Measurements from ENCODE around the gene CACNA2D1. TPM values are rescaled to one million over a fixed set of nuclear protein-coding genes. Genes with fewer than 3 reads are reported as not detected.
A peak's percentile ranks its signal among the peaks of the same experiment; 100 is the strongest.

The CACNA2D1 gene
- total RNA-seq, 1 experiment from 2014 or later, result 0.77 TPM

- no peak for ATAC-seq
- Histone ChIP-seq H3K36me3 (ENCODE audit: low read depth, low read length) (no peaks in the 10 kb centered on the region), H3K9me2 (replicated peaks; ENCODE audit: low read length) (no peaks in the 10 kb centered on the region), H3K4me1 (ENCODE audit: insufficient read depth, low read length) (no peaks in the 10 kb centered on the region; the same call in 1 of the 2 replicates), H3F3A (ENCODE audit: low read length, unreplicated experiment) (no peaks in the 10 kb centered on the region), H3K27me3 (ENCODE audit: low read length) (peaks cover 18% of the 10 kb centered on the region), H3K9ac (ENCODE audit: low read length) (no peak overlapping the region), H3K9me3 (ENCODE audit: low read length) (no peaks in the 10 kb centered on the region), H2AFZ (ENCODE audit: low read length) (no peak overlapping the region), H4K20me1 (ENCODE audit: low read length) (no peaks in the 10 kb centered on the region), H3K79me2 (ENCODE audit: low read length) (no peaks in the 10 kb centered on the region), H3K4me2 (ENCODE audit: low read length) (no peak overlapping the region), H3K4me3 (ENCODE audit: low read length) (no peak overlapping the region), H3K27ac (ENCODE audit: low read length) (no peak overlapping the region)
- TF ChIP-seq EZH2phosphoT487 (IDR thresholded peaks at IDR 0.05; ENCODE audit: borderline replicate concordance, low read length) (no peak), EZH2 (IDR thresholded peaks at IDR 0.05; ENCODE audit: low read length, unreplicated experiment) (no peak), CTCF (conservative IDR thresholded peaks at IDR 0.05; ENCODE audit: low read depth, low read length) (no peak)
- no peak for DNase-seq
- intact Hi-C loops (cut with micrococcal nuclease), result no loop called here
- BruUV-seq (replicated peaks), result no TSS peak
- ChIA-PET POLR2A (ENCODE audit: unreplicated experiment) (no interaction called here), CTCF (no interaction called here)
Observed at GRCh38 chr7:82152858-82153257, 290.7 kb downstream of the CACNA2D1 start.

- peaks cover 14% of the 10 kb centered on the region; the same call in 1 of the 2 replicates for H3K27me3 ChIP-seq (ENCODE audit: low read length)
- BruUV-seq (replicated peaks), result no TSS peak
- POLR2A ChIA-PET (ENCODE audit: unreplicated experiment), result interaction anchor here (0.6 kb wide), 1 partner anchor 134 kb away, joined by 5 read pairs; no protein-coding TSS in a partner anchor
- H3K36me3 ChIP-seq (ENCODE audit: low read depth, low read length), result no peaks in the 10 kb centered on the region
- H3K4me3 ChIP-seq (ENCODE audit: low read length), result no peak overlapping the region
- no peak for TF ChIP-seq EZH2phosphoT487 (IDR thresholded peaks at IDR 0.05; ENCODE audit: borderline replicate concordance, low read length)
- no peak for TF ChIP-seq CTCF (conservative IDR thresholded peaks at IDR 0.05; ENCODE audit: low read depth, low read length)
- TF ChIP-seq EZH2 (IDR thresholded peaks at IDR 0.05; ENCODE audit: low read length, unreplicated experiment), result no peak
- CTCF ChIA-PET, result interaction anchor here (0.6 kb wide), 1 partner anchor 677 kb away, joined by 5 read pairs; no protein-coding TSS in a partner anchor
- intact Hi-C loops (cut with micrococcal nuclease), result no loop called here
- no peak overlapping the region for H2AFZ ChIP-seq (ENCODE audit: low read length)
- no peak overlapping the region for H3K4me2 ChIP-seq (ENCODE audit: low read length)
- no peaks in the 10 kb centered on the region for H3K9me2 ChIP-seq (replicated peaks; ENCODE audit: low read length)
- DNase-seq (no peak), ATAC-seq (no peak)
- no peaks in the 10 kb centered on the region for H3K4me1 ChIP-seq (ENCODE audit: insufficient read depth, low read length)
- H4K20me1 ChIP-seq (ENCODE audit: low read length), result no peaks in the 10 kb centered on the region
- no peaks in the 10 kb centered on the region for H3F3A ChIP-seq (ENCODE audit: low read length, unreplicated experiment)
- no peaks in the 10 kb centered on the region for H3K9me3 ChIP-seq (ENCODE audit: low read length)
- H3K27ac ChIP-seq (ENCODE audit: low read length), result no peak overlapping the region
- no peaks in the 10 kb centered on the region for H3K79me2 ChIP-seq (ENCODE audit: low read length)
- H3K9ac ChIP-seq (ENCODE audit: low read length), result no peak overlapping the region
Observed at GRCh38 chr7:82146491-82146890, 297.1 kb downstream of the CACNA2D1 start.

GRCh38 chr7:82142263-82142864 lies 301.2 kb downstream of the CACNA2D1 start:
- no peaks in the 10 kb centered on the region for H3K4me1 ChIP-seq (ENCODE audit: insufficient read depth, low read length)
- no peak overlapping the region for H3K27ac ChIP-seq (ENCODE audit: low read length)
- H3K4me3 ChIP-seq (ENCODE audit: low read length), result no peak overlapping the region
- H3K9me3 ChIP-seq (ENCODE audit: low read length), result no peaks in the 10 kb centered on the region
- no peak overlapping the region for H2AFZ ChIP-seq (ENCODE audit: low read length)
- ChIA-PET POLR2A (ENCODE audit: unreplicated experiment) (no interaction called here), CTCF (interaction anchor here (0.5 kb wide), 1 partner anchor 104 kb away, joined by 4 read pairs; no protein-coding TSS in a partner anchor)
- H3K9me2 ChIP-seq (replicated peaks; ENCODE audit: low read length), result no peaks in the 10 kb centered on the region
- no TSS peak for BruUV-seq (replicated peaks)
- no peaks in the 10 kb centered on the region for H4K20me1 ChIP-seq (ENCODE audit: low read length)
- no peaks in the 10 kb centered on the region for H3K79me2 ChIP-seq (ENCODE audit: low read length)
- DNase-seq, result no peak
- H3F3A ChIP-seq (ENCODE audit: low read length, unreplicated experiment), result no peaks in the 10 kb centered on the region
- TF ChIP-seq CTCF (conservative IDR thresholded peaks at IDR 0.05; ENCODE audit: low read depth, low read length), result no peak
- TF ChIP-seq EZH2phosphoT487 (IDR thresholded peaks at IDR 0.05; ENCODE audit: borderline replicate concordance, low read length), result no peak
- no peak for TF ChIP-seq EZH2 (IDR thresholded peaks at IDR 0.05; ENCODE audit: low read length, unreplicated experiment)
- intact Hi-C loops (cut with micrococcal nuclease), result no loop called here
- H3K4me2 ChIP-seq (ENCODE audit: low read length), result no peak overlapping the region
- H3K36me3 ChIP-seq (ENCODE audit: low read depth, low read length), result no peaks in the 10 kb centered on the region
- no peak overlapping the region for H3K9ac ChIP-seq (ENCODE audit: low read length)
- peak; percentile 62 for ATAC-seq
- 0 out of 2 replicates have a peak, but pooled peaks cover 7% of the 10 kb centered on the region for H3K27me3 ChIP-seq (ENCODE audit: low read length)

All from PC-3 (cell line).